ENCODE data around the gene CLECL1.
"Not testable (repeated sequence)": the region's sequence is repeated elsewhere in the genome, so short reads cannot be mapped to it uniquely, and the experiment has no call there.

The CLECL1 gene

GRCh38 chr12:9682508-9682907 lies 50.4 kb downstream of the CLECL1 start:
- not testable (repeated sequence) for H3K36me3 ChIP-seq (ENCODE audit: control insufficient read depth, low read depth, low read length); H3K4me3 ChIP-seq (ENCODE audit: low read length); H3K9me3 ChIP-seq (ENCODE audit: control insufficient read depth, low read depth, low read length); H3K9ac ChIP-seq (ENCODE audit: low read length); H3K27ac ChIP-seq (ENCODE audit: low read length); H3K4me1 ChIP-seq (ENCODE audit: control insufficient read depth, low read depth, low read length); H3K27me3 ChIP-seq (ENCODE audit: control insufficient read depth, insufficient read depth, low read length)

- Histone ChIP-seq H3K4me1 (ENCODE audit: control insufficient read depth, low read depth, low read length) (peaks cover 3% of the 10 kb centered on the region), H3K27ac (ENCODE audit: low read length) (no peak overlapping the region), H3K36me3 (ENCODE audit: control insufficient read depth, low read depth, low read length) (no peaks in the 10 kb centered on the region), H3K27me3 (ENCODE audit: control insufficient read depth, insufficient read depth, low read length) (no peaks in the 10 kb centered on the region), H3K4me3 (ENCODE audit: low read length) (no peak overlapping the region), H3K9ac (ENCODE audit: low read length) (no peak overlapping the region), H3K9me3 (ENCODE audit: control insufficient read depth, low read depth, low read length) (no peaks in the 10 kb centered on the region)
Observed at GRCh38 chr12:9674226-9674590, 58.7 kb downstream of the CLECL1 start.

- H3K36me3 ChIP-seq (ENCODE audit: control insufficient read depth, low read depth, low read length) = no peaks in the 10 kb centered on the region
- peaks cover 3% of the 10 kb centered on the region for H3K4me1 ChIP-seq (ENCODE audit: control insufficient read depth, low read depth, low read length)
- no peak overlapping the region for H3K27ac ChIP-seq (ENCODE audit: low read length)
- H3K9ac ChIP-seq (ENCODE audit: low read length) = no peak overlapping the region
- no peaks in the 10 kb centered on the region for H3K27me3 ChIP-seq (ENCODE audit: control insufficient read depth, insufficient read depth, low read length)
- no peaks in the 10 kb centered on the region for H3K9me3 ChIP-seq (ENCODE audit: control insufficient read depth, low read depth, low read length)
- H3K4me3 ChIP-seq (ENCODE audit: low read length) = no peak overlapping the region
Observed at GRCh38 chr12:9673404-9674225, 59.3 kb downstream of the CLECL1 start.

All from iPS-18a (cell line).